Osteocyte (in vitro differentiated cells): Measurements from ENCODE around the gene MYLIP. TPM values are rescaled to one million over a fixed set of nuclear protein-coding genes. Genes with fewer than 3 reads are reported as not detected.

Experiments used
- DNase-seq: peaks from one replicate; pipeline ENCODE4 v3.0.0; 2021; ENCODE audit warnings: mixed read lengths; ENCODE audit not compliant: unreplicated experiment; ENCODE audit errors: extremely low spot score
- H3K27ac Mint-ChIP-seq: one replicate; pipeline ENCODE4 v1.8.0; 2021; ENCODE audit warnings: mild to moderate bottlenecking, mixed read lengths; ENCODE audit not compliant: unreplicated experiment
- H3K27me3 Mint-ChIP-seq: one replicate; pipeline ENCODE4 v1.8.0; 2021; ENCODE audit warnings: mixed read lengths; ENCODE audit not compliant: unreplicated experiment
- H3K36me3 Mint-ChIP-seq: one replicate; pipeline ENCODE4 v1.8.0; 2021; ENCODE audit warnings: mixed read lengths; ENCODE audit not compliant: unreplicated experiment
- H3K4me1 Mint-ChIP-seq: one replicate; pipeline ENCODE4 v1.8.0; 2021; ENCODE audit warnings: mixed read lengths; ENCODE audit not compliant: unreplicated experiment
- H3K4me3 Mint-ChIP-seq: one replicate; pipeline ENCODE4 v1.8.0; 2021; ENCODE audit warnings: mild to moderate bottlenecking, moderate library complexity, mixed read lengths; ENCODE audit not compliant: unreplicated experiment
- H3K9me3 Mint-ChIP-seq: one replicate; pipeline ENCODE4 v1.8.0; 2021; ENCODE audit warnings: mixed read lengths; ENCODE audit not compliant: unreplicated experiment
- CTCF ChIP-seq: fragments of 200-600 bp; sonication (generic); IDR thresholded peaks from 2 replicates; pipeline ENCODE4 v1.5.0; 2021; ENCODE audit warnings: antibody characterized with exemption, mild to moderate bottlenecking, moderate library complexity
- total RNA-seq: library from RNA; stranded (reverse); gene quantifications from 2 replicates; pipeline ENCODE4 v1.2.1, GENCODE V29; 2021

MYLIP gene
- total RNA-seq, 1 donor from 2014 or later, result 58.5 TPM

- H3K27ac Mint-ChIP-seq, result peak overlapping the region; percentile 40
- peaks cover 60% of the 10 kb centered on the region for H3K4me1 Mint-ChIP-seq
- no peaks in the 10 kb centered on the region for H3K9me3 Mint-ChIP-seq
- no peak for DNase-seq
- peaks cover 54% of the 10 kb centered on the region for H3K36me3 Mint-ChIP-seq
- H3K27me3 Mint-ChIP-seq, result no peaks in the 10 kb centered on the region
- no peak overlapping the region for H3K4me3 Mint-ChIP-seq
- TF ChIP-seq CTCF, result no peak
Measured at GRCh38 chr6:16139556-16139955, 10.7 kb downstream of the MYLIP start.

- Mint-ChIP-seq H3K4me3 (no peak overlapping the region), H3K4me1 (peaks cover 61% of the 10 kb centered on the region), H3K27me3 (no peaks in the 10 kb centered on the region), H3K9me3 (no peaks in the 10 kb centered on the region), H3K27ac (no peak overlapping the region), H3K36me3 (peaks cover 64% of the 10 kb centered on the region)
- no peak for DNase-seq
- TF ChIP-seq CTCF, result no peak
Measured at GRCh38 chr6:16140607-16141006, 11.7 kb downstream of the MYLIP start.

- no peaks in the 10 kb centered on the region for H3K9me3 Mint-ChIP-seq
- peaks cover 63% of the 10 kb centered on the region for H3K4me1 Mint-ChIP-seq
- no peaks in the 10 kb centered on the region for H3K27me3 Mint-ChIP-seq
- DNase-seq, result no peak
- no peak for TF ChIP-seq CTCF
- peaks cover 70% of the 10 kb centered on the region for H3K36me3 Mint-ChIP-seq
- no peak overlapping the region for H3K4me3 Mint-ChIP-seq
- no peak overlapping the region for H3K27ac Mint-ChIP-seq
Measured at GRCh38 chr6:16141514-16141913, 12.6 kb downstream of the MYLIP start.

- H3K27me3 Mint-ChIP-seq, result no peaks in the 10 kb centered on the region
- H3K27ac Mint-ChIP-seq, result no peak overlapping the region
- H3K36me3 Mint-ChIP-seq, result peaks cover 95% of the 10 kb centered on the region
- no peak overlapping the region for H3K4me3 Mint-ChIP-seq
- no peak for TF ChIP-seq CTCF
- H3K9me3 Mint-ChIP-seq, result peaks cover 4% of the 10 kb centered on the region
- peaks cover 51% of the 10 kb centered on the region for H3K4me1 Mint-ChIP-seq
- DNase-seq, result no peak
Measured at GRCh38 chr6:16145038-16145437, 16.2 kb downstream of the MYLIP start.

- TF ChIP-seq CTCF, result no peak
- Mint-ChIP-seq H3K9me3 (peaks cover 4% of the 10 kb centered on the region), H3K27ac (peak overlapping the region; percentile 92), H3K36me3 (peaks cover 95% of the 10 kb centered on the region), H3K27me3 (no peaks in the 10 kb centered on the region), H3K4me1 (peaks cover 43% of the 10 kb centered on the region), H3K4me3 (peak overlapping the region; percentile 39)
- no peak for DNase-seq
Measured at GRCh38 chr6:16146028-16146427, 17.1 kb downstream of the MYLIP start.
